Thoracic aorta (tissue), 2 donors: ENCODE results near the gene AUTS2. TPM values are rescaled to one million over a fixed set of nuclear protein-coding genes. Genes with fewer than 3 reads are reported as not detected.

ENCODE experiments used
- ATAC-seq: fragments of 150-250 bp; one replicate; pipeline ENCODE4 v1.8.0; 2017; ENCODE audit warnings: low read depth; ENCODE audit not compliant: insufficient number of reproducible peaks, low FRiP score
- DNase-seq: peaks from one replicate; pipeline ENCODE4 v3.0.0-alpha.2; 2020; ENCODE audit warnings: low spot score
- H3K27ac ChIP-seq, 2 donors: fragments of 200-600 bp; sonication (generic); 1 replicate in 1 of 2; 2 replicates in 1 of 2; pipeline ENCODE4 v1.5.1; 2016; ENCODE audit warnings: mild to moderate bottlenecking in 2 of 2, moderate library complexity in 2 of 2
- H3K27me3 ChIP-seq: fragments of 200-600 bp; sonication (generic); replicated peaks from 2 replicates; pipeline ENCODE4 v1.6.0; 2016; ENCODE audit warnings: mild to moderate bottlenecking; ENCODE audit not compliant: insufficient read depth
- H3K36me3 ChIP-seq: fragments of 200-600 bp; sonication (generic); one replicate; pipeline ENCODE4 v1.5.1; 2016
- H3K4me1 ChIP-seq, 2 donors: fragments of 200-600 bp; sonication (generic); 1 replicate in 1 of 2; 2 replicates in 1 of 2; pipeline versions ENCODE4 v1.5.1 to v1.6.0; 2016; ENCODE audit warnings: low read depth in 2 of 2, mild to moderate bottlenecking in 1 of 2; ENCODE audit not compliant: control insufficient read depth in 1 of 2
- H3K4me3 ChIP-seq: fragments of 200-600 bp; sonication (generic); 2 replicates; pipeline ENCODE4 v1.5.1; 2016; ENCODE audit warnings: mild to moderate bottlenecking
- H3K9me3 ChIP-seq: fragments of 200-600 bp; sonication (generic); 2 replicates; pipeline ENCODE4 v1.5.1; 2016
- CTCF ChIP-seq: fragments of 200-600 bp; sonication (generic); IDR thresholded peaks from one replicate; pipeline ENCODE4 v1.5.1; 2019; ENCODE audit warnings: antibody characterized with exemption
- total RNA-seq, 2 donors: library from RNA; depleted of rRNA; stranded (reverse); fragments of >200 nt; gene quantifications; one replicate each; pipeline versions ENCODE4 v1.1.0 to v1.2.3, GENCODE V29; 2016

The AUTS2 gene
- total RNA-seq, 2 donors from 2014 or later = 49.4 to 101 TPM

DNA sequence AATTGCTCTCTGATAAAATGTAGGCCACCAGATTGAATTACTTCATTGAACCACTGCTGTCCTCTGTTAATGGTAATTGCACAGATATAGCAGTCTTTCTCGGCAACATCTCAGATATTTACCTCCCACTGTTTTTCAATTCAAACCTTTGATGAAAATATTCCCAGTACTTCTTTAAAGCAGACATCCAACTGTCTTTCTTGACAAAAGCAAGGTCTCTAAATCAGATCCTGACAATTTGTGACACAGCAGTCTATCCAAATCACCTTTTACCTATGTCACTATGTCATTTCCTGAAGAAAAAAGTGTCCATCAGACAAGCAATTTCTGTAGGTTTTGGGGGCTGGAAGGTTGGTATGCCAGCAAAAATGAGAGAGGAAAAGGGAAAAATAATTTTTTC lies 555.7 kb downstream of the AUTS2 start:
- no peak for ATAC-seq
- Histone ChIP-seq H3K27me3 (no peaks in the 10 kb centered on the region), H3K9me3 (no peaks in the 10 kb centered on the region), H3K4me3 (no peak overlapping the region), H3K27ac (no peak overlapping the region), H3K36me3 (no peaks in the 10 kb centered on the region), H3K4me1 (no peaks in the 10 kb centered on the region)
- no peak for DNase-seq
- no peak for TF ChIP-seq CTCF

DNA sequence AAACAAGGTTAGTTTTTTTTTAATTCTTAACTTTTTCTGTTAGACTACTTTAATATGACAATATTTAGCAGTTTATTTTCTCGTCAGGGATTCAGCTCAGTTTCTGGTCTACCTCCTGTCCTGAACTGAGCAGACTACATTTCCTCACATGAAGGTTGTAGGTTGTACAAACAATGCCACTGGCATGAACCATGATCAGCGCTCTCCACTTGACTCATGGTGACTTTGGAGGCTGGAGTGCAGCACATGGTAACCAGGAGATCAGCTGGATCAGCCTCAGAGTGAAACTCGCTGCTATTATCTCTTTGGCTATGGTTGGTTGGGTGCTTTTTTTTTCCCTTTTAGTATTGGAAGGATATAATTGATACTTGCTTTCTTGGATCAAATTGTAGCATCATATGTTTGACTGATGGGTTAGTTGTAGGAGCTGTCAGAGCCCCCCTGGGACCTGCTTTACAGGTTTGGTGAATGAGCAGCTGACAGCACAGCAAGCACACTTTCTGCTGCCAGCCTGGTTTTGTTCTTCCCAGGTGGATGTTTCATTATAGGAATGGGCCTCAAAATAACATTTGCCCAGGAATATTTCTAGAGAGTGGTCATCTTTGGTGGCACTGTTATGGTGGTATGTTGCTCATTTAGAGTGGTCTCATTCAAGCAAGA lies 556.4 kb downstream of the AUTS2 start:
- H3K9me3 ChIP-seq = no peaks in the 10 kb centered on the region
- no peak for ATAC-seq
- H3K36me3 ChIP-seq = no peaks in the 10 kb centered on the region
- H3K27me3 ChIP-seq = no peaks in the 10 kb centered on the region
- DNase-seq = no peak
- H3K4me3 ChIP-seq = no peak overlapping the region
- H3K4me1 ChIP-seq = no peaks in the 10 kb centered on the region
- TF ChIP-seq CTCF = no peak
- H3K27ac ChIP-seq = no peak overlapping the region

DNA sequence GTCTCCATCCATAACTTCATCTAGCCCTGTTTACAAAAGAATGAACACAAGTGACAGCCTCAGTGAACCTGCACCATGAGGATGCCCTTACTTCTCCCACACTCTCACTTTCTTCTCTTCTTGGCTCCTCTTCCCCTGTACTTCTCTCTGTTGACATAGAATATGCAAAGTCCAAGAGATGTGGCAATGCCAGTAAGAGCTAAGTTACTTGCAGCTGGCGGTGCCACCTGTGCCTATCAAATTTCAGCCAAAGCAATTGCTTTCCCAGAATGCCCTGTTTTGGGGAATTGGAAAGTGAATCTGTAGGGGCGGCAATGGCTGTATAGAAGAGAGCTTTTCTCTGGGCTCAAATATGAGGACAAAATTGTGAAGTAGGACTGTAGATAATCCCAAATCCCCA lies 557.8 kb downstream of the AUTS2 start:
- H3K27me3 ChIP-seq = no peaks in the 10 kb centered on the region
- ATAC-seq = no peak
- no peak overlapping the region for H3K27ac ChIP-seq
- H3K36me3 ChIP-seq = no peaks in the 10 kb centered on the region
- no peaks in the 10 kb centered on the region for H3K9me3 ChIP-seq
- no peaks in the 10 kb centered on the region for H3K4me1 ChIP-seq
- no peak for TF ChIP-seq CTCF
- no peak for DNase-seq
- no peak overlapping the region for H3K4me3 ChIP-seq

GRCh38 chr7:70159121-70159520 lies 560.8 kb downstream of the AUTS2 start:
- Histone ChIP-seq H3K27me3 (no peaks in the 10 kb centered on the region), H3K36me3 (no peaks in the 10 kb centered on the region), H3K27ac (no peak overlapping the region), H3K4me3 (no peak overlapping the region), H3K9me3 (no peaks in the 10 kb centered on the region), H3K4me1 (no peaks in the 10 kb centered on the region)
- TF ChIP-seq CTCF = no peak
- DNase-seq (no peak), ATAC-seq (no peak)

DNA sequence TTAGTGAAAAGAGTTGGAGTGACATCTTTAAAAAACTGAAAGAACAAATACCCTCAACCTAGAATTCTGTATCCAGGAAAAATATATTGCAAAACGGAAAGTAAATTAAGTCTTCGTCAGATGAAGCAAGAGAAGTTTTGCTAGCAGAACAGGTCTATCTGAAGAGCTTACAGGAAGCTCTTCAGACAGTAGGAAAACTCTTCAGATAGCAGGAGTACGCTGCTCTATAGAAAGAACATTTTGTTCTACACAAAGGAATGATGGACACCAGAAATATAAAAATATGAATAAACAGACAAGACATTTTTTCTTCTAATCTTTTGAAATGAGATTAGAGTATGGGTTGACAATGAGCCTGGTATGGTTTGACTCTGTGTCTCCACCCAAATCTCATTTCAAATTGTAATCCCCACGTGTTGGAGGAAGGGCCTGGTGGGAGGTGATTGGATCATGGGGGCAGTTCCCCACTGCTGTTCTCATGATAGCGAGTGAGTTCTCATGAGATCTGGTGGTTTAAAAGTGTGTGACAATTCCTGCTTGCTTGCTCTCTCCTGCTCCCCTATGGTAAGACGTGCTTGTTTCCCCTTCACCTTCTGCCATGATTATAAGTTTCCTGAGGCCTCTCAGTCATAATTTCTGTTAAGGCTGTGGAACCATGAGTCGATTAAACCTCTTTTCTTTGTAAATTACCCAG lies 567.3 kb downstream of the AUTS2 start:
- no peak overlapping the region for H3K27ac ChIP-seq
- no peak for DNase-seq
- no peaks in the 10 kb centered on the region for H3K36me3 ChIP-seq
- no peak overlapping the region for H3K4me3 ChIP-seq
- no peak for TF ChIP-seq CTCF
- no peaks in the 10 kb centered on the region for H3K27me3 ChIP-seq
- no peak for ATAC-seq
- H3K4me1 ChIP-seq = no peaks in the 10 kb centered on the region
- no peaks in the 10 kb centered on the region for H3K9me3 ChIP-seq
